Posterior cingulate gyrus (tissue), 11 donors: ENCODE data around the gene SMPD1.

Experiments
- DNase-seq, 10 donors: peaks; one replicate each; pipeline versions ENCODE4 v3.0.0 to v3.0.0-alpha.2; 2020 to 2021; ENCODE audit warnings: mixed read lengths in 3 of 10
- intact Hi-C: fragments of 100-400 bp; cut with DNase I; formaldehyde crosslinking; loops from one replicate; pipeline ENCODE4 v1.15.1; 2023

The SMPD1 gene

GRCh38 chr11:6389905-6390717, at the start of gene SMPD1:
SMPD1 (plus strand) TSS chr11:6390474; CDS start chr11:6390599, 125 bp downstream.
- peak; percentile 87 to 98 (median 92) for DNase-seq
- intact Hi-C loops: loop anchor here (1.0 to 10.0 kb wide), 5 partner anchors 29 to 855 kb away; partner anchors contain the start of genes APBB1, ILK, RRP8 and TRIM3

- no peak for DNase-seq
Observed at GRCh38 chr11:6345366-6345765, 44.9 kb upstream of the SMPD1 start.

GRCh38 chr11:6350043-6350442, 40.2 kb upstream of the SMPD1 start:
- intact Hi-C loops: loop anchor here (10.0 kb wide), 1 partner anchor 1225 kb away; no protein-coding TSS in a partner anchor
- no peak for DNase-seq

More at GRCh38 chr11:6345366-6345765, 44.9 kb upstream of the SMPD1 start:
- intact Hi-C loops: no loop called here

- no peak for DNase-seq
- intact Hi-C loops: loop anchor here (10.0 kb wide), 1 partner anchor 1226 kb away; no protein-coding TSS in a partner anchor
Observed at GRCh38 chr11:6350486-6350885, 39.8 kb upstream of the SMPD1 start.

- peak in 1 of 10 donors; percentile 4 for DNase-seq
- intact Hi-C loops: loop anchor here (1.0 to 10.0 kb wide), 2 partner anchors 101 to 1227 kb away; no protein-coding TSS in a partner anchor
Observed at GRCh38 chr11:6351782-6352382, 38.4 kb upstream of the SMPD1 start.

DNA sequence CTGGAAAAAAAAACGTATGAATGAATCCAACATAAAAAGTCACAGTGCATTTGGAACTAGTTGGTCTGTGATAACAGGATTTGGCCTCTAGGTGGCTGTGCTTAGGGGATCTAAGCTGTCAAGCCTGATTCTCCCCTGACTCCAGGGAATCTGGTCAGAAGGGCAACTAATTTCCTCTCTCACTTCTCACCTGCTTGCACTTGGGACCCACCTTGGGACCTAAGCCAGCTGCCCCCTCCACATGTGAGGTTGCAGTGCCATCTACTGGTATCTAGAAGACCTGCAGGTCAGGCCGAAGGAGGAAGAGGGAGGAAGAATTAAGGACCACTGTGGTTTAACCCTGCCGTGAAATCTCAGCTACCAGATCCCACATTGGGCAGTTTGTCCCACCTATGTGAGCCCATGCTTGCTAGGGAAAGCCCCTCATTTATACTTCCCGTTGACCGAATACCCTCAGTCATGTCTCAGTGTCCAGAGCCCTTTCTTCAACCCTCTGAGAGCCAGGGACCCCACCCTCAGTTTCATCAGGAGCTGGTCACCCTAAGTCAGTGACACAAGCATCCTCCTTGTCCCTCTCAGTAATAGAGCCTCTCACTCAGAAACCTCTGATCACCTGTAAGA, 36.8 kb upstream of the SMPD1 start:
- DNase-seq: peak in 5 of 10 donors; percentile 16 to 35 (median 32)
- intact Hi-C loops: loop anchor here (10.0 kb wide), 1 partner anchor 1229 kb away; no protein-coding TSS in a partner anchor

DNA sequence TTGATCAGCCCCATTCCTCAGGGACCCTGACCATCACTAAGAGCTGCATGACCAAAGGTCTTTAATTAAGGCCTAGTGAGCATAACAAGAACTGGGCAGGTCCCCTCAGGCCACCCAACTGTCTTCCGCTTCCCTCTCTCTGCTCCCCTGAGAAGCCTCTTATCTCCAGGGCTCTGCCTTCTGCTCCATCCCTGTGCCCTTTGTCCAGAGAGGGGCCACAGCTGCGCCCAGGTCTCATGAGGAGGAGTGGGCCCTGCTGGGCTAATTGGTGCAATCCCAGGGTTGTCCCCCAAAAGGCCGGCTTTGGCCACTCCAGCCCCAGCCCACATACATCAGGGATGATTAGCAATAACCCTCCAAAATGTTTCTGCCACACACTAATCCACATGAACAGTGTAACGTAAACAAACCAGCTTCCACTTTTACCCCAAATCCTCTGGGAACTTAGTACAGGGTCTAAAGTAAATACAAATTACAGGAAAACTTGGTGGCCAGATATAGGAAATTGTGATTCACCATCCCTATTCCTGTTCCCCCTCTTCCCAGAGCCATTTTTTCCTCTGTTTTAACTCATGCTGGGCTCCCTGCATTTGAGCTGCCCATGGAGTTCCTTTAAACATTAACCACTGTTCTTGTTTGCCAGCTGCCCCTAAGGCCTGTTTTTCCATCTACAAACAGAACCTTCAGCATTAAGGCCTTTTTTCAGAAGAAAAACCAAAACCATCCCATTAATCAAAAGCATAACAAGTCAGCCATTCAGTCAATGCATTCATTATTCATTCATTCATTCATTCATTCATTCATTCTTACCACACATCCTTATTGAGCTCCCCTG, 35.4 kb upstream of the SMPD1 start:
- intact Hi-C loops: loop anchor here (10.0 kb wide), 1 partner anchor 1230 kb away; no protein-coding TSS in a partner anchor

GRCh38 chr11:6356503-6357055, 33.7 kb upstream of the SMPD1 start:
- intact Hi-C loops: loop anchor here (10.0 kb wide), 1 partner anchor 1232 kb away; no protein-coding TSS in a partner anchor
- no peak for DNase-seq

More for the DNA sequence above, 35.4 kb upstream of the SMPD1 start:
- no peak for DNase-seq

- intact Hi-C loops: loop anchor here (10.0 kb wide), 1 partner anchor 1232 kb away; no protein-coding TSS in a partner anchor
- DNase-seq: peak in 9 of 10 donors; percentile 15 to 95 (median 65)
Observed at GRCh38 chr11:6357222-6357621, 33.1 kb upstream of the SMPD1 start.

- DNase-seq: no peak
- intact Hi-C loops: loop anchor here (5.0 kb wide), 1 partner anchor 338 kb away; no protein-coding TSS in a partner anchor
Observed at GRCh38 chr11:6360183-6360582, 30.1 kb upstream of the SMPD1 start.

GRCh38 chr11:6362185-6362872, 27.9 kb upstream of the SMPD1 start:
- intact Hi-C loops: loop anchor here (5.0 kb wide), 1 partner anchor 340 kb away; no protein-coding TSS in a partner anchor
- no peak for DNase-seq

DNA sequence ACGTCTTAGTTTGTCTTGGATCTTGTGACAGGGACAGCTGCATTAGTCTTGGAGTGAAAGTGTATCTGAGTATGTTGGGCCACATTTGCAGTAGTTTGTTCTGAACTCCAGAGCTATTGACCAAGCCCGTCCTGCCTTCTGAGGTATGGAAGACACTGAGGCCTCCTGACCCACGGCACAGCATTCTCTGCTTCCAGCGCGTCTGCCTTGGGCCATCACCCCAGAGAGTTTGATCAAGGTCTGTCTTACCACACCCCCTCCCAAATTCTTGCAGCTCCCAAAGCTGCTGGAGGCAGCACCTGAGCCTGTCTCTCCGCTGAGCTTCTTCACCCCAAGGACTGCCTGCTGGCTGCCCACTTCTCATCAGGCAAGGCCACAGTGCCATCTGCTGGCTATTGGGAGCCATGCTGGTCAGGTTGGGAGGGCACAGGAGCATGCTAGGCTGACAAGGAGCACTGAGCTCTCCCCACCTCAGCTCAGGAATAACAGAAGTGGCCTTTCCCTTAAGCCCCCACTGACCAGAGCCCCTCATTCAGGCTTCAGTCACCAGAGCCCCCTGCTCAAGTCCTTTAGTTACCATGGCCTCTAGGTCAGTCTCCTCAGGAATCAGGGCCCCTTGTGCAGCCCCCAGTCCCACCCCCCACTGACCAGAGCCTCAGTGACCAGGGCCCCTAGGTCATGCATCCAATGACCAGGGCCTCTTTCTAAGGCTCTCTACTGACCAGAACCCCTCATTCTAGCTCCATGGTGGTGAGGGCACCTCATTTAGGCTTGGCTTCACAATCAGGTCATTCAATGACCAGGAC, 27.2 kb upstream of the SMPD1 start:
- intact Hi-C loops: loop anchor here (5.0 kb wide), 1 partner anchor 341 kb away; no protein-coding TSS in a partner anchor

DNA sequence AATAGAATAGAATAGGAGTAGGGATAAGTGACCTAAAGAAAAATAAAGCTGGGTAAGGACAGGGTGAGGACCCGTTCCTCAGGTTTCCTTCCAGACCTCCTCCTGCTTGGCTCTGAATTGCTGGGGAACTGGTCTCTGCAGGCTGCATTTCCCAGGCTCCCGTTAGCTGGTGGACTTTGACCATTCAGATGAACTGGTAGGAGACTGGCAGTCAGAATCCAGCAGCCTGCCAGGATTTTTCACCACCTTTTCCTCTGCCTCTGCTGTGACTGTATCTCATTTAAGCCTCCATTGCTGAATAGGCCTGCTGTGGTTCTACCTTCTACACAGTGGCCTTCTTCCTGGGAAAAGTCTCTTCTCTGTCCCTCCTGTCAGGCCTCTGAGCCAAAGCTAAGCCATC, 24.6 kb upstream of the SMPD1 start:
- no peak for DNase-seq
- intact Hi-C loops: no loop called here

More for the DNA sequence above, 27.2 kb upstream of the SMPD1 start:
- peak; percentile 66 to 96 (median 84) for DNase-seq

GRCh38 chr11:6371825-6372224, 18.4 kb upstream of the SMPD1 start:
- DNase-seq: no peak
- intact Hi-C loops: no loop called here

- intact Hi-C loops: no loop called here
- no peak for DNase-seq
Observed at GRCh38 chr11:6377902-6378639, 12.2 kb upstream of the SMPD1 start.

DNA sequence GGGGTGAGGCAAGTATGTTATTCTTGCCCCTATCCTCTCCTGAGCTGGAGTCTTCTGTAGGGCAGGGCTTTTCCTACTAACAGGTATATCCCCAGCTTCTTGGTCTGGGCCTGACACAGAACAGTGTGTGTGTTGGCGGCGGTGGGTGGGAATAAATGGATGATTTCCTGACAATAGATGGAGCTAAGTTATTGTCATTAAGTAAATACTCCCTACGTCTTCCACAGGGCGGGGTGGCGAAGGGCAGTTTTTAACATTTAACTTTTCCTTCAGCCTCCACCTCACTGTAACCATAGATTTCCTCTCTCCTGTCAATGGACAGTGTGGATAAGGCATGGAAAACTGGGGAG, 11.7 kb upstream of the SMPD1 start:
- intact Hi-C loops: no loop called here
- no peak for DNase-seq
